ENCODE measurements around the gene KIF1B. TPM values are rescaled to one million over a fixed set of nuclear protein-coding genes. Genes with fewer than 3 reads are reported as not detected.

The KIF1B gene
- total RNA-seq, 1 donor from 2014 or later: 49.4 TPM

DNA sequence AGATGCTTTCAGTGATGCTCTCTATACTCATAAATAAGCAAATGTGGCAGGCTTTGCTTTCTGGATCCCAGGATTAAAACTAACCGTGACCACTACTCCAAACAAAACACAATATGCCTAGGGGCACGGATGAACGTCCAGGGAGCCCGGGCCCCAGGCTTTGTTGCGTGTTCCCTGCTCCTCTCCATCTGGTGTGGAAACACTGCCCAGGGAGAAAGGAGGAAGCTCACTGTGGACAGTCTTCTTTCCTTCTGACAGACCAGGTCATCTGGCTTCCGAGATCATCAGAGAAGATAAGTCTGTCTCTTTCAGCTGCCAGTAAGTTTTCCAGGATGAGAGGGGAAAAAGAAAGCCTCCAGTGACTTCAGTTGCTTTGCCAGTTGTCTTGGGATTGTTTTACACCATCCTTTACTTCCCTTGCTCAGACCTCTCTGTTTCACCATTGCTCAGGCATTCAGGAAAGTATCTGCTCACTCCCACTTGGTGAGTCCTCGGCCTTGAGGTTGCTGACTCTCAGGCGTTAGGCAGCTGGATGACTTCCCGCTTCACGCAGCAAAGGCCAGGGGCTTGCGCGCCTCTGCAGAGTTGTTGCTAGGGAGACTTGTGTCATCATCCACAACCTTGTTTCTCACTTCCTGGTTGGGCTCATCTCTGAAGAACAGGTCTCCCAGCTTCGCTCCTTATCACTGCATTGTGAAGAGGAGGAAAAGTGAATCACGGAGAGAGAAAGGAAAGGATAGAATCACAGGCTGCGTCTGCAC is 167.9 kb downstream of the KIF1B start:
- Mint-ChIP-seq H3K27ac (ENCODE audit: unreplicated experiment) (peak overlapping the region; percentile 89), H3K4me3 (ENCODE audit: unreplicated experiment) (no peak overlapping the region), H3K36me3 (ENCODE audit: low read depth) (peaks cover 6% of the 10 kb centered on the region), H3K27me3 (ENCODE audit: low read depth) (no peaks in the 10 kb centered on the region), H3K9me3 (ENCODE audit: low read depth) (no peaks in the 10 kb centered on the region), H3K4me1 (ENCODE audit: low read depth) (peaks cover 62% of the 10 kb centered on the region)
- no peak for DNase-seq (ENCODE audit: low spot score)
- TF ChIP-seq, protein P1, sequence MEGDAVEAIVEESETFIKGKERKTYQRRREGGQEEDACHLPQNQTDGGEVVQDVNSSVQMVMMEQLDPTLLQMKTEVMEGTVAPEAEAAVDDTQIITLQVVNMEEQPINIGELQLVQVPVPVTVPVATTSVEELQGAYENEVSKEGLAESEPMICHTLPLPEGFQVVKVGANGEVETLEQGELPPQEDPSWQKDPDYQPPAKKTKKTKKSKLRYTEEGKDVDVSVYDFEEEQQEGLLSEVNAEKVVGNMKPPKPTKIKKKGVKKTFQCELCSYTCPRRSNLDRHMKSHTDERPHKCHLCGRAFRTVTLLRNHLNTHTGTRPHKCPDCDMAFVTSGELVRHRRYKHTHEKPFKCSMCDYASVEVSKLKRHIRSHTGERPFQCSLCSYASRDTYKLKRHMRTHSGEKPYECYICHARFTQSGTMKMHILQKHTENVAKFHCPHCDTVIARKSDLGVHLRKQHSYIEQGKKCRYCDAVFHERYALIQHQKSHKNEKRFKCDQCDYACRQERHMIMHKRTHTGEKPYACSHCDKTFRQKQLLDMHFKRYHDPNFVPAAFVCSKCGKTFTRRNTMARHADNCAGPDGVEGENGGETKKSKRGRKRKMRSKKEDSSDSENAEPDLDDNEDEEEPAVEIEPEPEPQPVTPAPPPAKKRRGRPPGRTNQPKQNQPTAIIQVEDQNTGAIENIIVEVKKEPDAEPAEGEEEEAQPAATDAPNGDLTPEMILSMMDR (IDR thresholded peaks at IDR 0.05): no peak

DNA sequence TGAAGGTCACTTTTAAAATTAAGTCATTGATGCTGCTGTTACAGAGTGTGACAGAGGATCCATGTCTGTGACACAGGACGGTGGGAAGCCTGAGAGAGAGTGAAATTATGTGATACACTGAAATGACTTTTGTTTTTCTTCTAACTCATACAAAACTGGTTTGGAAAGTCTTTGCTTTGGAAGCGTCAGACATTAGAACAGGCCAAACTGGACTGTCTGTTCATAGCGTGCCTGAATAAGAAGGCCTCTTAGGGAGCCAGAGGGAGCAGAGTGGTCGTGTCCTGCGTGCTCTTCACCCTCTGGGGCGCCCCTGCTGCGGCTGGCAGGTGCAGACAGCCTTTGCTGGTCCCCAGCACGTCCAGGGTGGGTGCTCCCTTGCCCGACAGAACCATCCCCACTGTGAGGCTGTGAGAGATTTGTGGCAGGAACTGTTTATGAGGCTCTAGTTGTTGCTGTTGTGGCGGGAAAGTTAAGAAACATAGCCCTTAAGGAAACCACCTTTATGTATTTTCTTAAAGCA is 168.8 kb downstream of the KIF1B start:
- Mint-ChIP-seq H3K9me3 (ENCODE audit: low read depth) (no peaks in the 10 kb centered on the region), H3K4me3 (ENCODE audit: unreplicated experiment) (no peak overlapping the region), H3K36me3 (ENCODE audit: low read depth) (peaks cover 7% of the 10 kb centered on the region), H3K4me1 (ENCODE audit: low read depth) (peaks cover 57% of the 10 kb centered on the region), H3K27ac (ENCODE audit: unreplicated experiment) (no peak overlapping the region), H3K27me3 (ENCODE audit: low read depth) (no peaks in the 10 kb centered on the region)
- TF ChIP-seq, protein P1 (IDR thresholded peaks at IDR 0.05): no peak
- DNase-seq (ENCODE audit: low spot score): no peak

DNA sequence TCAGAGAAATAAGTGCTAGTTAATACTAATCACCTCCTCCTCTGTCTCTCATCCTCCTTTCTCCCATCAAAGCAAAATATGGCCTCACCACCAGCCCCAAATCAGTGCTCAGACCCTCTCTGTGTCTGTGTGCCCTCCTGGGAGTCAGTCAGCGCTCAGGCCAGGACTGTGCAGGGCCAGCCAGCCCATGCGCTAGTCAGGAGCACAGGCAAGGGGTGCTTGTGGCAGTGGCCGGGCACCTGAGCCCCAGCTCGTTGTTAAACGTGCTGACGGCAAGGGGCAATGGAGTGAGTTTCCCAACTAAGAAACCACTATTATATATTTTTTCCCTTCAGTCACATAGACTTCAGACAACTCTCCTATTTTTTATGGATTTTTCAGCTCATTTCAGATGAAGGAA is 169.3 kb downstream of the KIF1B start:
- TF ChIP-seq, protein P1 (IDR thresholded peaks at IDR 0.05): no peak
- Mint-ChIP-seq H3K27me3 (ENCODE audit: low read depth) (no peaks in the 10 kb centered on the region), H3K9me3 (ENCODE audit: low read depth) (no peaks in the 10 kb centered on the region), H3K4me1 (ENCODE audit: low read depth) (peaks cover 52% of the 10 kb centered on the region), H3K27ac (ENCODE audit: unreplicated experiment) (no peak overlapping the region), H3K4me3 (ENCODE audit: unreplicated experiment) (no peak overlapping the region), H3K36me3 (ENCODE audit: low read depth) (peaks cover 10% of the 10 kb centered on the region)
- DNase-seq (ENCODE audit: low spot score): no peak

DNA sequence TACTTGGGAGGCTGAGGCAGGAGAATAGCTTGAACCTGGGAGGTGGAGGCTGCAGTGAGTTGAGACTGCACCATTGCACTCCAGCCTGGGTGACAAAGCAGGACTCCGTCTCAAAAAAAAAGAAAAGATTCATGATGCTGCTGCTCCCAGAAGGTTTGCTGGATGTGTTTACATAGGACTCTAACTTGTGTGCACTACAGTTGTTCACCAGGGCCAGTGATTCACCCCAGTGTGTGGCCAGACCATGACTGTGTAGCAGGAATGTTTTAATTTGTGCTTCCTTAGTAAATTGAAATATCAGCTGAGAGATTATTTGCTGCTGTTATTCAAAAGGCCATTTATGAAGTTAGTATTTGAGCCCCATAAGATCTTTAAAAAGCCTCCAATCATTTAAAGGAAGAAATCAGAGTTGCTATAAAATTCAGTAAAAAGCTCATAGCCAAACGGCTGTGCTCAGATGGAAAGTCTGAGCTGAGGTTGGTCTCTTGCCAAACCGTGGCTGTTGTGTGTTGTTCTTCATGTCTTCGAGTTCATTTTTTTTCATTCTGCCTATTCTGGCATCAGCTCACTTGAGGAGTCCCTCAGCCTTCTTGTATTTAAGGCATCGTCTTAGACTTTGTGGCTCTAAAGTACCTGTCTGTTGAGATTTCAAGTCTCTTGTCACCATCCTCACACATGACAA is 170.4 kb downstream of the KIF1B start:
- TF ChIP-seq, protein P1 (IDR thresholded peaks at IDR 0.05): no peak
- Mint-ChIP-seq H3K4me1 (ENCODE audit: low read depth) (peaks cover 51% of the 10 kb centered on the region), H3K36me3 (ENCODE audit: low read depth) (peaks cover 9% of the 10 kb centered on the region), H3K4me3 (ENCODE audit: unreplicated experiment) (no peak overlapping the region), H3K27me3 (ENCODE audit: low read depth) (no peaks in the 10 kb centered on the region), H3K9me3 (ENCODE audit: low read depth) (no peaks in the 10 kb centered on the region), H3K27ac (ENCODE audit: unreplicated experiment) (peak overlapping the region; percentile 93)
- DNase-seq (ENCODE audit: low spot score): no peak

DNA sequence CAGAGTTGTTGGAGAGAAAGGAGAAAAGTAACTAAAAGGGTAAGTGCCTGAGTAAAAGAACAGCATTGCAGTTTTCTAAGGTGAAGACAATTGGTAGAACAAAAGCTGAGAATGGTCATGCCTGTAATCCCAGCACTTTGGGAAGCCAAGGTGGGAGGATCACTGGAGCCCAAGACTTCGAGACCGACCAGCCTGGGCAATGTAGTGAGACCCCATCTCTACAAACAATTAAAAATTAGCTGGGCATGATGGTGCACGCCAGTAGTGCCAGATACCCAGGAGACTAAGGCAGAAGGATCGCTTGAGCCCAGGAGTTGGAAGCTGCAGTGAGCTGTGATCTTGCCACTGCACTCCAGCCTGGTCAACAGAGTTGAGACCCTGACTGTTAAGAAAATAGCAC is 173.3 kb downstream of the KIF1B start:
- Mint-ChIP-seq H3K4me1 (ENCODE audit: low read depth) (peaks cover 38% of the 10 kb centered on the region), H3K4me3 (ENCODE audit: unreplicated experiment) (no peak overlapping the region), H3K36me3 (ENCODE audit: low read depth) (peaks cover 9% of the 10 kb centered on the region), H3K27me3 (ENCODE audit: low read depth) (no peaks in the 10 kb centered on the region), H3K9me3 (ENCODE audit: low read depth) (no peaks in the 10 kb centered on the region), H3K27ac (ENCODE audit: unreplicated experiment) (no peak overlapping the region)
- TF ChIP-seq, protein P1 (IDR thresholded peaks at IDR 0.05): no peak
- DNase-seq (ENCODE audit: low spot score): no peak

Data from chondrocyte (in vitro differentiated cells).